HG02623 (cell line): ENCODE measurements around the gene ABLIM2.

ENCODE experiments used
- ATAC-seq: cut with Tn5 transposase; IDR thresholded peaks from one replicate; pipeline ENCODE4 v1.9.1; 2021; ENCODE audit warnings: moderate library complexity; ENCODE audit not compliant: unreplicated experiment

The ABLIM2 gene

GRCh38 chr4:8073206-8073863 lies 85.3 kb downstream of the ABLIM2 start:
- no peak for ATAC-seq

DNA sequence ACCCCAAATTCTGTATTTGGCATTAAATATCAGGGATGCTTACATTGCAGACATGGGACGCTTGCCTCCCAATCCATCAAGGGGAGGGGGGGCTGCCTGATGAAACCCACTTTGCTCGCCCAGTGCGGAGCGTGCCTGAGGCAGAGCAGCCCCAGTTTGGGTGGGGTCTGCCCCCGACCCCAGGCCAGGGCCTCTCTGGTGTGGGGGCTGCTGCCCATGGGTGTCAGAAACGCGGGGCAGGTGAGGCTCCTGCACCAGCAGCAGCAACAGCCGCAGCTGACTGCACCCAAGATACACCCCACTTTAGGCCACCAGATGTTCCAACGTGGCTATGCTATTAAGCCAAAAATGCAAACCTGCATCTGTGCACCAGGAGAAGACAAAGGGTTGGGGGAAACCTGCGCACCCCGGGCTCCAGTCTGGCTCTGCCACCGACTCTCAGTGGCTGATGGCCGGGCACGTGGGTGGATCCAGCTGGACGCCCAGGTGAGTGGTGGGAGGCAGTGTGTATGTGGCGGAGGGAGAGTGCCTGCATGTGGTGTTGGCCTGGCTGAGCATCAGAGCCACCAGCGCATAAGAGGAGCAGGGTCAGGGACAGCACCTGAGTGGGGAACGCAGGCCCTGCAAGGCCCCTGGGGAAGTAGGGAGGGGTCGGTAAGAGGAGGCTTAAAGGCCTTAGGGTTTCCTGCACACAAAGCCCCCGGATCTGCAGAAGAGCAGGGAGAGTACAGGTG lies 86.2 kb downstream of the ABLIM2 start:
- ATAC-seq = no peak

- no peak for ATAC-seq
Measured at GRCh38 chr4:8071766-8072165, 86.8 kb downstream of the ABLIM2 start.

DNA sequence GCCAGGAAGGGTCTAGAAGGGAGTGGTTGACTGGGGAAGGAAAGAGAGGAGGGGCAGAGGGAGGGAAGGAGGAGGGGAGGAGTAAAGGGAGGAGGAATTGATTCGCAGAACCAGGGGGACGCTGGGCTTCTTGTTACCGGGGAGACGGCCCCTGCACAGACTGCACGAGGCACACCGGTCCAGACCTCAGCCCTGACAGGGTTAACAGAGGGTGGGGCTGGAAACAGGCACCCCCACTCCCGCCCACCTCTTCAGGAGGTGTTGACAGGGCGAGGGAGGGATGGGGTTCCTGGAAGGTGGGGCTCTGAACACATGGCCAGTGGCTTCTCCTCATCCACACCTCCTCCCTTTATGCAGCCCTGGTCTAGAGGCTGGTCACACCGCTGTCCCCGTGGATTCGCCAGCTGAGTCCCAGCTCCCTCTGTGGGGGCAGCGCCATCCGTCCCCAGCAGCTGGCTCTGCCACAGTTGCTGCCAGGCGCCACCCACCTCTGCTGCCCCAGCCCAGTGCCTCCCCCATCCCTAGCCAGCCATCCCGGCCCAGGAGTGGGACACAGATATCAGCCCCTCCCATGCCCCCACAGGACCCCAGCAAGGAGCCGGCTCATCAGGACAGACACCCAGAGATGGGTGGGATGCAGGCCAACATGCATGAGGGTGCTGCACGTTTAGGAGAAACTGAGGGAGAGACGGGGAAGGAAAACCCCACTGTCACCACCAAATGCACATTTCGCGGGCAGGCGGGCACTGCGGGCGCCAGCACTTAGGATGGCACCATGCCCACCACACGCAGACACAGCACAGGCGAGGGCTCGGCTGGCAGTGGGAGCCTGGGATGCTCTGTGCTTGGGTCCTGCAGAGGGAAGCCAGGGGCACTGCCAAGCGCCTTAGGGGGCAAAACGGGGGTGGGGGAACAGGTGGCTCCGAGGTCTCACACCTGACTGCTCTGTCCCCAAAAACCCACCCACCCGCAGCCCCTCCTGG lies 87.6 kb downstream of the ABLIM2 start:
- ATAC-seq = no peak

- ATAC-seq = no peak
Measured at GRCh38 chr4:8069102-8069752, 89.4 kb downstream of the ABLIM2 start.

GRCh38 chr4:8067945-8068896 lies 90.4 kb downstream of the ABLIM2 start:
- ATAC-seq = no peak

GRCh38 chr4:8067274-8067936 lies 91.2 kb downstream of the ABLIM2 start:
- ATAC-seq = no peak

DNA sequence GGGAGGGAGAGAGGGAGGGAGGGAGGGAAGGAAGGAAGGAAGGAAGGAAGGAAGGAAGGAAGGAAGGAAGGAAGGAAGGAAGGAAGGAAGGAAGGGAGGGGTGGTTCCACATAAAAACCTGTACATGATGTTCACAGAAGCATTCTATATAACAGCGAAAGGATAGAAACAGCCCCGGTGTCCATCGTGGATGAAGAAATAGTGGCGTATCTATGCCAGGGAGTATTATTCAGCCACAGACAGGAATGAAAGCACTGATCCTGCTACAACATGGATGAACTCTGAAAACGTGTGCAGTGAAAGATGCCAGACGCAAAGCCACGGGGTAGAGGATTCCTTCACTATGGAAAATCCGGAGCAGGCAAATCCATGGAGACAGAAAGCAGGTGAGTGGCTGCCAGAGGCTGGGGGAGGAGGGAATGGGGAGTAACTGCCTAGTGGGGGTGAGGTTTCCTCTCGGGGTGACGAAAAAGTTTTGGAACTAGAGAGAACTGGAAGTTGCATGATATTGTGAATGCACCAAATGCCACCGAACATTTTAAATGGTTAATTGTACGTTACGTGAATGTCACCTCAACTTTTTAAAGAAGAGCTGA lies 92.2 kb downstream of the ABLIM2 start:
- ATAC-seq = no peak

DNA sequence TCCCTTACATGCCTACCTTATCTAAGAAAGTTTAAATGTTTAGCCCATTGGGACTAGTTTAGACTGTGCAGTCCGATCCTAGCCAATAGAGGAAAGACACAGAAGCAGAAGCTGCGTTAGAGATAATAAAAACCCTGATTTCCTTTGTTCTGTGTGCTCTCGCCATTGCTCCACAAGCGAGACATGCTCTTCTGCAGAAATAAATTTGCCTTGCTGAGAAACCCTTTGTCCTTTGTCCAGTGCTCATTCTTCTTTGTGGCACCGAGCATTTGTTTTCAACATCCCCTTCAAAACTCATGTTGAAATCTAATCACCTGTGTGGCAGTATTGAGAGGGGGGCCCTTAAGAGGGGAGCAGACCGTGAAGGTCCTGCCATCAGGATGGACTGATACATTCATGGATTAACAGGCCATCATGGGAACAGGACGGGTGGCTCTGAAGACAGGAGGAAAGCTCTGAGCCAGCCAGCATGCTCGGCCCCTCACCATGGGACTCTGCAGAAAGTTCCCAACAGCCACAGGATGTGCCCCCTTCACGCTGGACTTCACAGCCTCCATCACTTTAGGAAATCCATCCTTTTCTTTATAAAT lies 94.5 kb downstream of the ABLIM2 start:
- ATAC-seq = no peak

- ATAC-seq = no peak
Measured at GRCh38 chr4:8061573-8061972, 97.0 kb downstream of the ABLIM2 start.

DNA sequence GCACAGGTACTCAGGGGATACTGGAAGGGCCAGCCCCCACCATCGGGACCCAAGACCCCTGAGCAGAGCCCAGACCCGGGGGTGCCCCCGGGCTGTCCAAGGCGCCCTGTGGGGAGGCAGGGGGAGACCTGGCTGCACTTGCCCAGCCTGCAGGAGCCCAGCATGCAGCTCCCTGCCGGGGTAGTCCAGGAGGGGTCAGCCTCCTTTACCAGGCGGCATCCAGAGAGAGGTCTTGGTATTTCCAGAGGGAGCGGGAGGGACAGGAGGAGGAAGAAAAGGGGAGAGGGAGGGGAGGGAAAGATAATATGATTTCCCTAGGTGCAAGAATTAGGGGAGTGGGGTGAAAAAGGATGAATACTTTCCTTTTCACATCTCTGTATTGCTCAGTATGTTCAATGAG lies 97.5 kb downstream of the ABLIM2 start:
- no peak for ATAC-seq

GRCh38 chr4:8060632-8061031 lies 98.0 kb downstream of the ABLIM2 start:
- no peak for ATAC-seq

- no peak for ATAC-seq
Measured at GRCh38 chr4:8058031-8058479, 100.6 kb downstream of the ABLIM2 start.

DNA sequence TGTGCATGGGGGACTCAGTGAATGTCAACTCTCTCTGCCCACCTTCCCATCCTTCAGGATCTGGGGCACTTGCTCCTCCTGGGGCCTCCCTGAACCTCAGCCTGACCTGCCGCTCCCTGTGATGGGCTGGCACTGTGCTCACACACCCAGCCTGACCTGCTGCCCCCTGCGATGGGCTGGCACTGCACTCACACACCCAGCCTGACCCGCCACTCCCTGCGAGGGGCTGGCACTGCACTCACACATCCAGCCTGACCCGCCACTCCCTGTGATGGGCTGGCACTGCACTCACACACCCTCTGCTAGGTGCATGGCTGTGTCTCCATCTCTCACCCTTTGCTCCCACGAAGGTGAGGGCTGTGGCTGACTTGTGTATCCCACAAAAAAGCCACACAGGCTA lies 103.4 kb downstream of the ABLIM2 start:
- ATAC-seq = no peak

DNA sequence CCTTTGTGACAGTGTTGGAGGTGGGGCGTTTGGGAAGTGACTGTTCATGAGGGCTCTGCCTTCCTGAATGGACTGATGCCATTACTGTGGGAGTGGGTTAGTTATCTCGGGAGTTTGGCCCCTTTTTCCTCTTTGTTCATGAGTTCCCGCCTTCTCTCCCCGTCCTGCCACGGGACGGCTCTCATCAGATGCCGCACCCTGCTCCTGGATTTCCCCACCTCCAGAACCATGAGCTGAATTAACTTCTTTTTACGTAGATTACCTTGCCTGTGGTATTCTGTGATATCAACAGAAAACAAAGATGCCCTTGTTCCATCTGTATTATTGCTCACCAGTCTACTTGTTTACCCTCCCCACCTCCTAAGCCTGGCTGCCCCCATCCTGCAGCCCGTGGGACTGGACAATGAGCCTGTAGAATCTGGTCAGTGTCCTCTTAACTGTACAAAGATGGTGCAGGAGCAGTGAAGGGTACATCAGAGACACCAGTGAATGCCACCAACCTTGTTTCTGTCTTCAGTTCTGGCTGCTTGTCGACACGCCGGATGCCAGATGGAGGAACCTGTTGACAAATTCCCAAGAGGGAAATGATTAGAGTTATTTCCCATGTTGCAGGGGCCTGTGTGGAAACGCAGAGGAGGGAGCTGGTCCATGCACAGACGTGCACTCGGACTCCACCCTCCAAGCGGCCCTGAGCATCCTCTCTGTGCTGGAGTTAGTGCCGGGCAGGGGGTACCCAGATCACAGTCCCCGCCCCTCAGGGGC lies 104.7 kb downstream of the ABLIM2 start:
- ATAC-seq = no peak

DNA sequence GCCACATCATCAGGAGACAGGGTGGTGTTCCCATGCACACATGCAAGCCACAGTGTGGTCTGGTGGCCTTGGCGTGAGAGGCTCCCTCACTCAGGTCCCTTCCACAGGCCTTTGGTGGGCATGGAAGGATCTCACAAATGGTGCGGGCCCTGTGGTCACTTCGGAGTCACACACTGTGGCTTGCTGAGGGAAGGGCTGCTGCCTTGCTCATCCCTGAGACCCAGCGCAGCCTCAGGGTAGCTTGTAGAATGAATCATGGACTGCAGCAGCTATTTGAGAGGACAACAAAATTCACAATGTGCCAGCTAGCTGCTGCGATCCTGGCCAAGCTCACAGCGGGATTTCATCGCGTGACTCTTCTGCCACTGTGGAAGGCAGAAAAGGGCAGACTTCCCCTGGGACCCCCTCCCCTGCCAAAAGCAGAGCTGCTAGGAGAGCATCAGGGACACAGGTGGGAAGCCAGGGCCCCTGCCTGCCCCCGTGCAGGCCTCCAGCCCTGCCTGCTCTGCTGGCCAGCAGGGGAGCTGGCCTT lies 106.4 kb downstream of the ABLIM2 start:
- no peak for ATAC-seq

GRCh38 chr4:8051644-8052043 lies 107.0 kb downstream of the ABLIM2 start:
- no peak for ATAC-seq
